Cardiac fibroblast (primary cell): ENCODE measurements around the gene ACOT7.
"Not testable (repeated sequence)": the region's sequence is repeated elsewhere in the genome, so short reads cannot be mapped to it uniquely, and the experiment has no call there.

ENCODE experiments used
- DNase-seq, 2 donors: peaks; one replicate each; pipeline versions ENCODE4 v3.0.0 to v3.0.0-alpha.2; 2010; ENCODE audit warnings: low read depth in 2 of 2
- H3K4me3 ChIP-seq, 2 donors: replicated peaks in 1 of 2; 1 replicate in 1 of 2; 2 replicates in 1 of 2; pipeline ENCODE4 v1.5.1; 2011; ENCODE audit warnings: low read depth in 2 of 2, low read length in 2 of 2, mild to moderate bottlenecking in 2 of 2, moderate library complexity in 1 of 2
- TF ChIP-seq, protein P1 (sequence below): IDR thresholded peaks from one replicate; pipeline ENCODE4 v1.5.1; 2011; ENCODE audit warnings: low read depth, mild to moderate bottlenecking, low read length, inconsistent platforms

ACOT7 gene

DNA sequence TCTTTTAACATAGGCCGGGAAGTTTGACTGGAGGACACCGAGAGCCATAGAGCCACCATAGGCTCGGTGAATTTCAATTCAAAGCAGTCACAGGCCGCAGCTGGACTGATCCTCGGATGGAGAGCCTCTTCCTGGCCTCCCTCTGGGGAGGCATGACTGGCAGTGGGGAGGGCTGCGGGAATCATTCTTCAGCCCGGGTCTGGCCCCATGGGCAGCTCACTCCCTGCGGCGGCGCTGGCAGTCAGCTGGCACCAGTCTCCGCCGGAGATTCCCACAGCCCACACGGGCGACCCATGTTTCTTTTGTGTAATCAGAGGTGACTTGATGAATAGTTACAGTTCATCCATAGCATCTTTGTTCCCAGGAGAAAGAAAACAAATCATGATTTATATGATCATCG lies 41.6 kb upstream of the ACOT7 start:
- TF ChIP-seq, protein P1, sequence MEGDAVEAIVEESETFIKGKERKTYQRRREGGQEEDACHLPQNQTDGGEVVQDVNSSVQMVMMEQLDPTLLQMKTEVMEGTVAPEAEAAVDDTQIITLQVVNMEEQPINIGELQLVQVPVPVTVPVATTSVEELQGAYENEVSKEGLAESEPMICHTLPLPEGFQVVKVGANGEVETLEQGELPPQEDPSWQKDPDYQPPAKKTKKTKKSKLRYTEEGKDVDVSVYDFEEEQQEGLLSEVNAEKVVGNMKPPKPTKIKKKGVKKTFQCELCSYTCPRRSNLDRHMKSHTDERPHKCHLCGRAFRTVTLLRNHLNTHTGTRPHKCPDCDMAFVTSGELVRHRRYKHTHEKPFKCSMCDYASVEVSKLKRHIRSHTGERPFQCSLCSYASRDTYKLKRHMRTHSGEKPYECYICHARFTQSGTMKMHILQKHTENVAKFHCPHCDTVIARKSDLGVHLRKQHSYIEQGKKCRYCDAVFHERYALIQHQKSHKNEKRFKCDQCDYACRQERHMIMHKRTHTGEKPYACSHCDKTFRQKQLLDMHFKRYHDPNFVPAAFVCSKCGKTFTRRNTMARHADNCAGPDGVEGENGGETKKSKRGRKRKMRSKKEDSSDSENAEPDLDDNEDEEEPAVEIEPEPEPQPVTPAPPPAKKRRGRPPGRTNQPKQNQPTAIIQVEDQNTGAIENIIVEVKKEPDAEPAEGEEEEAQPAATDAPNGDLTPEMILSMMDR, result no peak
- no peak overlapping the region for H3K4me3 ChIP-seq
- no peak for DNase-seq

DNA sequence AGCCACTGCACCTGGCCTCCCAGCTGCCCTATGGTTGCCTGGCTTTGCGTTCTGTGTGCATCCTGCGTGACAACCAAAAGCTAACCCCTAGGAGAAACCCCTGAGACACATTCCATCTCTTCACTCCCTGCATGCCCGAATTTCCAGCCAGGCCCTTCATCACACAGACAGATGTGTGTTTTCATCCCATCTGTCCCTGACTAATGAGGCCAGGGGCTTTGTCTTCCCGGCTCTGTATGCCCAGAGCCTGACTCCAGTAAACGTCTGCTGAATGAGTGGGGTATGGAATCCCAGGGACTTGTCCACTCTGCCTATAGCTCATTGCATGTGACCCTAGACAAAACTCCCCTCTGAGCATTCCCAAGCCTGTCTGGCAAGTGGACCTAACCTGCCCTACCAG lies 40.6 kb upstream of the ACOT7 start:
- TF ChIP-seq, protein P1, result no peak
- H3K4me3 ChIP-seq, result no peak overlapping the region
- no peak for DNase-seq

DNA sequence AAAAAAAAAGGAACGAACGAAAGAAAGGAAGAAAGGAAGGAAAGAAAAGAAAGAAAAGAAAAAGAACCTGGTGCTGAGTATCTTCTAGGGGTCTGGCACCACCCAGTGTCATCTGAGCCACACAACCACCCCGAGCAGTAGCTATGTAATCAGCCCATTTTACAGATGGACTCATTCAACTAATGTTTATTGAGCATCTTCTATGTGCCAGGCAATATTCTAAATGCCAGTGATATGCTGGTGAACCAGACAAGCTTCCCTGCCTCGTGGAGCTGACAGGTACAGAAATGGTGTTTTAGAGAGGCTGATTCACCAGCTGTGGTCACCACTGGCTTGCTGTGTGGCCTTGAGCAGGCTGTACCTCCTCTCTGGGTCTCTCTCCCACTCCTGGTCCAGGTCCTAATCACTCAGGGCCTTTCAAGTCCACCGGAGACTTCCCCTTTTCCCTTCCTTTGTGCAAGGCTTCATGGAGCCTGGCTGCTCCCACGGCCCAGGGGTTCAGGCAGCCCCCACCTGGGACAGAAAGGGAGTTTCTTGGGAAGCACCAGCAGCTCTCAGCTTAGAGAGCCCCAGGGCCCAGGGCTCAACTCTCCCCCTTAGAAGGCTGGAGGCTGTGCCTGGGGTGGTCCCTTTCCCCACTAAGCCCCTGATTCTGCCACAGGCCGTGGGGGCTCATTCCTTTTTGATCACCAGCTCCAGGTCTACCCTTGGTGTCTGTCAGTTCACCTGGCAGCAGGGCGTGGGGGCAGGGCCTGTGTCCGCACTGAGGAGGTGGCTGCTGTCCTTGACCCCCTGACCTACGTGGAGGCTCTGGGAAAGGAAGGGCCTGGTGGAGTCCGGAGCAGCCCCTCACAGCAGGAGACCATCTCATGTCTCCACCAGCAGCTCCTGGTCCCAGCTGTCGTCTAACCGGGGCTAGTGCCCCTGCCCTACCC lies 38.3 kb upstream of the ACOT7 start:
- not testable (repeated sequence) for DNase-seq, H3K4me3 ChIP-seq

DNA sequence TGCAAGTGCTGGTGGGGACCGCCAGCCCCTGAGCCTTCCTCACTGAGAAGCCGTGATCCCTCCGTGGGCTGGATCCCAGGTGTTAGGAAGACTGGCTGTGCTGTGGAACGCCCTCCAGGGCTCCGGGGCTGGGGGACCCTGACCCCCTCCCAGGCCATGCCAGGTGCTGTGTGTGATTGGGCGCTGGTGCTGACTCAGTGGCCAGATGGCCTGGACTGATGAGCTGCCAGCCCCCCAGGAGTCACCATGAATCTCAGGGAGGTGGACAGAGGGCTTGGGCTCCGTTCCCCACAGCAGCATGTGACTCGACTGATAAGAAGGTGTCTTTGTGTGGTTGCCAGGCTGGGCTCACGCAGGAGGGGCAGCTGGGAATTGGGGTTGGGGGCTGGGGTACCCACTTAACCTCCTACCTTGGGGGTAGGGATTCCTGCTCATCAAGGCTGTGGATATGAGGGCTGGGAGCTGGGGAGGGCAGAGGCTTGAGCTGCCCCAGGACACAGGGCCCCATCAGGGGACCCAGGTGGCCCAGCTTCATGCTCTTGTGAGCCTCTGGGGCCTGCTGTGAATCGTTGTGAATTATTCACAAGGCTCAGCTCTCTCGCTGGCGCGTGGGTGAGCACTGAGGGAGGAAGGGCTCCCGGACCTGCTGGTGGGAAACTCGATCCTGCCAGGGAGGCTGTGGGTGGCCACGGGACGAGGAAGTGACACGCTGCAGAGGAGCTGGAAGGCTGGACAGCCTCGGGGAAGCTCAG lies 36.3 kb upstream of the ACOT7 start:
- not testable (repeated sequence) for DNase-seq, H3K4me3 ChIP-seq

DNA sequence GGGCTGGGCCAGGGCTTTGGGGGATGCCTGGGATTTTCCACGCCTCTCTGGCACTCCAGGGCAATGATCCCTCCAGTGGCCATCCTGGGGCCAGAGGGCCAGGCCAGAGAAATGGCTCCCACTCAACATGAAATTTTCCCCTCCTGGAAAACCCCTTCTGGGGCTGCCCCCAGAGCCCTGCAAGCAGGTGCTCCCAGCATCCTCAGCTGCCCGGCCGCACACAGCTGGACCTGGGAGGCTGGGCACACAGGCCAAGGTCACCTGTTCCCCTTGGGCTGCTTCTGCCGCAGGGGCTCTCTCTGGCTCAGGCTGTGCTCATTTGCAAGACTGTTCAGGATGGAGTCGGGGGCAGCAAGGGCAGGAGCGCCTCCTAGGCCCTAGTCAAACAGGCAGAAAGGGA lies 34.9 kb upstream of the ACOT7 start:
- not testable (repeated sequence) for DNase-seq, H3K4me3 ChIP-seq

DNA sequence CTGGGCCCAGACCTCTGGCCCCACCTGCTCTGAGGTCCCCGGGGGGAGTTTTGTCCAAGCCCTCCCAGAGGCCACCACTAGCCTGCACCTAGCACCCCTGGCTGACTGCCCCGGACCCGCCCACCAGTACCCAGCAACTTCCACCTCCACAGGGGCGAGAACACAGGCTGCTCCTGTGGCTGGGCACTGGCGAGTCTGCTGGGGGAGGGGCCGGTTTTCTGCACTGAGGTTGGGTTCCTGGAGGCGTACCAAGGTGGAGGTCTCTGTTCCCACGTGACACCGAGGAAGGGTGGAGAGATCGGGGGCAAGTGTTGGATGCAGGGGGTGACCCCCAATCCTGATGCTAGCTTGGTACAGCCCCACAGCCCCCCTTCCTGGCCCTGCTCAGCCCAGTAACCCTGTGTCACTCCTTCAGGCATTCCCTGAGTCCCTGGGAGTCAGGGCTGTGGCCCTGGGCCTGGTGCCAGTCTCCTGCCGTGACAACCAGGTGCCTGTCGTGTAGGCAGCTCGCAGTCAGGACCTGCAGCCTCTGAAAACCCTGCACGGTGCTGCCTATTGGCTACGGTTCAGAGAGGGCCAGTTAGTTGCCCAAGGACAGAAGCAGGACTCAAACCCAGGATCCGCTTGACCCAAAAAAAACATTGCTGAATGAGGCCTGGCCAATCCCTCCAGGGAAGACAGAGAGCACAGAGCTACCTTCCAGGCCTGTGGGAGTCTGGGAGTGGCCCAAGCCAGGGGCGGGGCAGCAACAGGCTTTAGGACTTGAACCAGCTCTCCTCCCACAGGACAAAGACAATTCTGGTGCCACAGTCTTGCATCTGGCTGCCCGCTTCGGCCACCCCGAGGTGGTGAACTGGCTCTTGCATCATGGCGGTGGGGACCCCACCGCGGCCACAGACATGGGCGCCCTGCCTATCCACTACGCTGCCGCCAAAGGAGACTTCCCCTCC lies 34.1 kb upstream of the ACOT7 start:
- TF ChIP-seq, protein P1, result no peak
- no peak overlapping the region for H3K4me3 ChIP-seq
- no peak for DNase-seq

DNA sequence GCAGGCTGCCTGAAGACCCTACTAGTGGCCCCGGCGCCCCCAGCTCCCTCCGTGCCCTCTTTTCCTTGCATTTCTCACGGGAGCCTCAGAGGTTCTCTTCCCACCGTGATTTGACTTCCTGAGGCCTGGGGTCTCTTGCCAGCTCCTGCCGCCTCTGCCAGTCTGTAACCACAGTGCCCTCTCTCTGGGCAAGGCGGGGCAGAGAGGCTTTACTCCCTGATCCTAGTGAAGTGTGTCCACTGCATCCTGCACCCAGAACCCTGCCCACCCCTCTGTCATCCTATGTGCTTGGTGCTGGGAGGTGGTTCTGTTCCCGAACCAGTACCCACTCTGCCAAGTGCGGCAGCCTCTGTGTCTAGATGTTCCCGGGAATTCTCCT lies 33.4 kb upstream of the ACOT7 start:
- no peak overlapping the region for H3K4me3 ChIP-seq
- TF ChIP-seq, protein P1, result no peak
- no peak for DNase-seq
